Measurements from ENCODE around the gene CELF4.

CELF4 gene

DNA sequence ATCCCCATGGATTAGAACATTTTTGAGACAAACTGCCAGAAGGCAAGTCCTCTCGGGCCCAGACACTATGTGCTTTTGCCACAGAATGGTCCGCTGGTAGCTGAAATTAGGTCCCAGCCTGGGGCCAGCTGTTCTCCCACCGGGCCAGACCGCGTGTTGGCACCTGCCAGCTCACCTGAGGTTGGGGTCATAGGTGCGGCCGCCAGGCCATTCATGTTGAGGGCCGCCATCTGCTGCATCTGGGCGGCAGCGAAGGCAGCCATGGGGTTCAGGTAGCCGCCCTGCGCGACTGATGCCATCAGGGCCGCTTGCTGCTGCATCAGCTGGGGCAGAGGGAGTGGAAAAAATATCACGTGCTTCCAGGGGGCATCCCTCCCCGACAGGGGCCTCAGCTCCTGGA lies 292.8 kb downstream of the CELF4 start:
- Histone ChIP-seq H2AFZ (ENCODE audit: low read depth, low read length) (no peak overlapping the region), H3K4me1 (ENCODE audit: insufficient read depth, low read length) (no peaks in the 10 kb centered on the region), H3K9ac (ENCODE audit: low read depth, low read length) (no peak overlapping the region), H3K4me2 (ENCODE audit: insufficient read depth, low read length) (no peak overlapping the region), H3K27ac (ENCODE audit: low read length) (no peak overlapping the region), H4K20me1 (ENCODE audit: insufficient read depth, low read length) (peaks cover 6% of the 10 kb centered on the region; the same call in 1 of the 2 replicates), H3K4me3 (ENCODE audit: low read depth in 1 of 2, low read length in 2 of 2) (no peak overlapping the region), H3K9me3 (ENCODE audit: insufficient read depth, low read length, severe bottlenecking) (peaks cover 6% of the 10 kb centered on the region), H3K27me3 (ENCODE audit: insufficient read depth, low read length, poor library complexity) (no peaks in the 10 kb centered on the region), H3K79me2 (ENCODE audit: insufficient read depth, low read length) (no peaks in the 10 kb centered on the region), H3K36me3 (ENCODE audit: insufficient read depth, low read length) (no peaks in the 10 kb centered on the region)
- ATAC-seq (ENCODE audit: insufficient read depth, low read depth) = no peak
- TF ChIP-seq, protein P1, sequence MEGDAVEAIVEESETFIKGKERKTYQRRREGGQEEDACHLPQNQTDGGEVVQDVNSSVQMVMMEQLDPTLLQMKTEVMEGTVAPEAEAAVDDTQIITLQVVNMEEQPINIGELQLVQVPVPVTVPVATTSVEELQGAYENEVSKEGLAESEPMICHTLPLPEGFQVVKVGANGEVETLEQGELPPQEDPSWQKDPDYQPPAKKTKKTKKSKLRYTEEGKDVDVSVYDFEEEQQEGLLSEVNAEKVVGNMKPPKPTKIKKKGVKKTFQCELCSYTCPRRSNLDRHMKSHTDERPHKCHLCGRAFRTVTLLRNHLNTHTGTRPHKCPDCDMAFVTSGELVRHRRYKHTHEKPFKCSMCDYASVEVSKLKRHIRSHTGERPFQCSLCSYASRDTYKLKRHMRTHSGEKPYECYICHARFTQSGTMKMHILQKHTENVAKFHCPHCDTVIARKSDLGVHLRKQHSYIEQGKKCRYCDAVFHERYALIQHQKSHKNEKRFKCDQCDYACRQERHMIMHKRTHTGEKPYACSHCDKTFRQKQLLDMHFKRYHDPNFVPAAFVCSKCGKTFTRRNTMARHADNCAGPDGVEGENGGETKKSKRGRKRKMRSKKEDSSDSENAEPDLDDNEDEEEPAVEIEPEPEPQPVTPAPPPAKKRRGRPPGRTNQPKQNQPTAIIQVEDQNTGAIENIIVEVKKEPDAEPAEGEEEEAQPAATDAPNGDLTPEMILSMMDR (IDR thresholded peaks at IDR 0.05; ENCODE audit: borderline replicate concordance, extremely low read depth, low read length, poor library complexity, severe bottlenecking) = no peak
- no peak for TF ChIP-seq EZH2 (IDR thresholded peaks at IDR 0.05; ENCODE audit: borderline replicate concordance, low read depth, low read length, severe bottlenecking)
- DNase-seq = no peak

DNA sequence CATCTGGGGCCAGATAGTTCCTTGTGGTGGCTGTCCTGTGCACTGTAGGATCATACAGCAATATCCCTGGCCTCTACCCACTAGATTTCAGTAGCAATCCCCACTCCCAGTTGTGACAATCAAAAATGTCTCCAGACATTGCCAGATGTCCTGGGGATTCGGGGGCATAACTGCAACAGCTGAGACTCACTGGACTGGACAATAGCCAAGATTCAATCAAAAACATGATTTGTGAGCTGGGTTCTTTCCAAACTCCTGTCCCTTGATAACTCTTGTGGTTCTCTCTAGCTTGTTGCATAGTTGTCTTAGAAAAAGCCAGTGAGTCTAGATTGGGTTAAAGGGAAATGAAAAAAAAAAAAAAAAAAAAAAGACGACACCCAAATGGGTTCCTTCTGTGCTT lies 293.4 kb downstream of the CELF4 start:
- no peak for ATAC-seq (ENCODE audit: insufficient read depth, low read depth)
- H3K4me2 ChIP-seq (ENCODE audit: insufficient read depth, low read length) = no peak overlapping the region
- TF ChIP-seq, protein P1 (IDR thresholded peaks at IDR 0.05; ENCODE audit: borderline replicate concordance, extremely low read depth, low read length, poor library complexity, severe bottlenecking) = no peak
- TF ChIP-seq EZH2 (IDR thresholded peaks at IDR 0.05; ENCODE audit: borderline replicate concordance, low read depth, low read length, severe bottlenecking) = no peak
- H3K27me3 ChIP-seq (ENCODE audit: insufficient read depth, low read length, poor library complexity) = no peaks in the 10 kb centered on the region
- no peak overlapping the region for H2AFZ ChIP-seq (ENCODE audit: low read depth, low read length)
- peaks cover 6% of the 10 kb centered on the region; the same call in 1 of the 2 replicates for H4K20me1 ChIP-seq (ENCODE audit: insufficient read depth, low read length)
- peaks cover 6% of the 10 kb centered on the region for H3K9me3 ChIP-seq (ENCODE audit: insufficient read depth, low read length, severe bottlenecking)
- no peaks in the 10 kb centered on the region for H3K36me3 ChIP-seq (ENCODE audit: insufficient read depth, low read length)
- H3K27ac ChIP-seq (ENCODE audit: low read length) = no peak overlapping the region
- no peaks in the 10 kb centered on the region for H3K4me1 ChIP-seq (ENCODE audit: insufficient read depth, low read length)
- DNase-seq = no peak
- H3K79me2 ChIP-seq (ENCODE audit: insufficient read depth, low read length) = no peaks in the 10 kb centered on the region
- no peak overlapping the region for H3K4me3 ChIP-seq (ENCODE audit: low read depth in 1 of 2, low read length in 2 of 2)
- no peak overlapping the region for H3K9ac ChIP-seq (ENCODE audit: low read depth, low read length)

DNA sequence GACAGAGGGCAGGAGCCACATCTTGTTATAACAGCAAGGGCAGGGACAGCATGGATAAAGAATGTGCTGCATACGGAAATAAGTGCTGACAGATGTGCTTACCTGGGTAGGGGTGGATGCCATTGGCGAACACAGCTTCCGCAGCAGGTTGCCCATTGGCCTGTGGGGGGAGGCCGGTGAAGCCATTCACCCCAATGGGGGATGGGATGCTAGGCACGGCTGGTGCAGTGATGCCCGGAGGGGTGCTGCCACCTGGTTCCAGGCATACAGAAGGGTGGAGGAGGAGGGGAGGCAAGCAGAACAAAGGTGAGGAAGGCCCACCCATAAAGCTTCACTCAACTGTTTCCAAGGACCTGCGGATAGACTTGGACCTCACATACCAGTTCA lies 294.9 kb downstream of the CELF4 start:
- no peak for DNase-seq
- Histone ChIP-seq H4K20me1 (ENCODE audit: insufficient read depth, low read length) (peaks cover 6% of the 10 kb centered on the region; the same call in 1 of the 2 replicates), H3K4me3 (ENCODE audit: low read depth in 1 of 2, low read length in 2 of 2) (no peak overlapping the region), H3K27me3 (ENCODE audit: insufficient read depth, low read length, poor library complexity) (no peaks in the 10 kb centered on the region), H3K27ac (ENCODE audit: low read length) (no peak overlapping the region), H3K9ac (ENCODE audit: low read depth, low read length) (no peak overlapping the region), H3K79me2 (ENCODE audit: insufficient read depth, low read length) (no peaks in the 10 kb centered on the region), H3K4me2 (ENCODE audit: insufficient read depth, low read length) (no peak overlapping the region), H3K4me1 (ENCODE audit: insufficient read depth, low read length) (no peaks in the 10 kb centered on the region), H2AFZ (ENCODE audit: low read depth, low read length) (no peak overlapping the region), H3K9me3 (ENCODE audit: insufficient read depth, low read length, severe bottlenecking) (peaks cover 6% of the 10 kb centered on the region), H3K36me3 (ENCODE audit: insufficient read depth, low read length) (no peaks in the 10 kb centered on the region)
- no peak for TF ChIP-seq EZH2 (IDR thresholded peaks at IDR 0.05; ENCODE audit: borderline replicate concordance, low read depth, low read length, severe bottlenecking)
- TF ChIP-seq, protein P1 (IDR thresholded peaks at IDR 0.05; ENCODE audit: borderline replicate concordance, extremely low read depth, low read length, poor library complexity, severe bottlenecking) = no peak
- no peak for ATAC-seq (ENCODE audit: insufficient read depth, low read depth)

All from DND-41 (cell line).